PC-3 (cell line): ENCODE data around the gene FBXW5. TPM values are rescaled to one million over a fixed set of nuclear protein-coding genes. Genes with fewer than 3 reads are reported as not detected.

Source experiments
- ATAC-seq: fragments of 200-7000 bp; cut with Tn5 transposase; 2 replicates; pipeline ENCODE4 v1.9.1; 2020; ENCODE audit warnings: mild to moderate bottlenecking, moderate library complexity
- BruUV-seq: library from RNA; stranded (reverse); fragments of 400-500 nt; replicated peaks from 2 replicates; lab custom pipeline; 2021; lab: Mats Ljungman, UMichigan
- CTCF ChIA-PET: fragments of 300-600 bp; sonication (Branson Sonifier 250); formaldehyde crosslinking; loops from one replicate; lab custom pipeline; 2022; ENCODE audit warnings: antibody characterized with exemption; lab: Charles Lee
- POLR2A ChIA-PET: fragments of 300-600 bp; sonication (Branson Sonifier 250); formaldehyde crosslinking; loops from one replicate; lab custom pipeline; 2022; ENCODE audit warnings: antibody characterized with exemption; ENCODE audit not compliant: unreplicated experiment; lab: Charles Lee
- DNase-seq: peaks from one replicate; pipeline ENCODE4 v3.0.0-alpha.2; 2015
- H2AFZ ChIP-seq: fragments of 300-600 bp; sonication (generic); 2 replicates; pipeline ENCODE4 v1.6.0; 2016; ENCODE audit warnings: antibody characterized with exemption, low read length
- H3F3A ChIP-seq: fragments of 300-600 bp; sonication (generic); one replicate; pipeline ENCODE4 v1.6.0; 2017; ENCODE audit warnings: antibody characterized with exemption, low read length, control low read depth, mild to moderate bottlenecking; ENCODE audit not compliant: unreplicated experiment
- H3K27ac ChIP-seq: fragments of 300-600 bp; sonication (generic); 2 replicates; pipeline ENCODE4 v1.5.1; 2016; ENCODE audit warnings: mild to moderate bottlenecking, low read length
- H3K27me3 ChIP-seq: fragments of 300-600 bp; sonication (generic); 2 replicates; pipeline ENCODE4 v1.6.1; 2016; ENCODE audit warnings: low read length, mixed read lengths
- H3K36me3 ChIP-seq: fragments of 300-600 bp; sonication (generic); 2 replicates; pipeline ENCODE4 v1.6.1; 2016; ENCODE audit warnings: low read depth, mixed run types, low read length, mixed read lengths
- H3K4me1 ChIP-seq: fragments of 300-600 bp; sonication (generic); 2 replicates; pipeline ENCODE4 v1.5.1; 2016; ENCODE audit warnings: low read length; ENCODE audit not compliant: insufficient read depth
- H3K4me2 ChIP-seq: fragments of 300-600 bp; sonication (generic); 2 replicates; pipeline ENCODE4 v1.6.0; 2016; ENCODE audit warnings: low read length
- H3K4me3 ChIP-seq: fragments of 300-600 bp; sonication (generic); 2 replicates; pipeline ENCODE4 v1.5.1; 2016; ENCODE audit warnings: mild to moderate bottlenecking, low read length, mixed read lengths
- H3K79me2 ChIP-seq: fragments of 300-600 bp; sonication (generic); 2 replicates; pipeline ENCODE4 v1.6.1; 2017; ENCODE audit warnings: low read length, mixed read lengths
- H3K9ac ChIP-seq: fragments of 300-600 bp; sonication (generic); 2 replicates; pipeline ENCODE4 v1.6.0; 2016; ENCODE audit warnings: mild to moderate bottlenecking, low read length
- H3K9me2 ChIP-seq: fragments of 300-600 bp; sonication (generic); replicated peaks from 2 replicates; pipeline ENCODE4 v1.6.1; 2016; ENCODE audit warnings: mixed run types, low read length, mixed read lengths
- H3K9me3 ChIP-seq: fragments of 300-600 bp; sonication (generic); 2 replicates; pipeline ENCODE4 v1.6.1; 2016; ENCODE audit warnings: low read length, mixed read lengths
- H4K20me1 ChIP-seq: fragments of 300-600 bp; sonication (generic); 2 replicates; pipeline ENCODE4 v1.6.1; 2016; ENCODE audit warnings: low read length, mixed read lengths
- CTCF ChIP-seq: fragments of 300-600 bp; sonication (generic); conservative IDR thresholded peaks from 2 replicates; pipeline ENCODE4 v1.5.1; 2017; ENCODE audit warnings: antibody characterized with exemption, low read depth, mild to moderate bottlenecking, low read length
- EZH2 ChIP-seq: fragments of 300-600 bp; sonication (generic); IDR thresholded peaks from one replicate; pipeline ENCODE4 v1.6.1; 2017; ENCODE audit warnings: antibody characterized with exemption, mild to moderate bottlenecking, low read length; ENCODE audit not compliant: unreplicated experiment
- EZH2phosphoT487 ChIP-seq: fragments of 300-600 bp; sonication (generic); IDR thresholded peaks from 2 replicates; pipeline ENCODE4 v1.6.1; 2018; ENCODE audit warnings: mild to moderate bottlenecking, antibody characterized with exemption, low read length, borderline replicate concordance
- intact Hi-C: fragments of 100-400 bp; cut with micrococcal nuclease; formaldehyde crosslinking; loops from 2 replicates; pipeline ENCODE4 v1.9.0; 2023
- total RNA-seq: library from RNA; depleted of rRNA; stranded (reverse); fragments of >200 nt; gene quantifications from 2 replicates; pipeline ENCODE4 v1.2.3, GENCODE V29; 2014

FBXW5 gene
- total RNA-seq, 1 experiment from 2014 or later: 138 TPM

GRCh38 chr9:136984464-136985026 lies 40.0 kb upstream of the FBXW5 start:
- Histone ChIP-seq H3K27me3 (no peaks in the 10 kb centered on the region), H4K20me1 (no peaks in the 10 kb centered on the region), H3K4me1 (no peaks in the 10 kb centered on the region), H3K9me3 (no peaks in the 10 kb centered on the region), H3K36me3 (no peaks in the 10 kb centered on the region), H3F3A (no peaks in the 10 kb centered on the region), H3K4me2 (no peak overlapping the region), H3K4me3 (no peak overlapping the region), H3K79me2 (no peaks in the 10 kb centered on the region), H2AFZ (no peak overlapping the region), H3K9ac (no peak overlapping the region), H3K9me2 (no peaks in the 10 kb centered on the region), H3K27ac (no peak overlapping the region)
- CTCF ChIA-PET: no interaction called here
- POLR2A ChIA-PET: no interaction called here
- ATAC-seq: no peak
- DNase-seq: no peak
- no peak for TF ChIP-seq CTCF
- no peak for TF ChIP-seq EZH2phosphoT487
- no peak for TF ChIP-seq EZH2
- BruUV-seq: no TSS peak
- intact Hi-C loops: no loop called here

DNA sequence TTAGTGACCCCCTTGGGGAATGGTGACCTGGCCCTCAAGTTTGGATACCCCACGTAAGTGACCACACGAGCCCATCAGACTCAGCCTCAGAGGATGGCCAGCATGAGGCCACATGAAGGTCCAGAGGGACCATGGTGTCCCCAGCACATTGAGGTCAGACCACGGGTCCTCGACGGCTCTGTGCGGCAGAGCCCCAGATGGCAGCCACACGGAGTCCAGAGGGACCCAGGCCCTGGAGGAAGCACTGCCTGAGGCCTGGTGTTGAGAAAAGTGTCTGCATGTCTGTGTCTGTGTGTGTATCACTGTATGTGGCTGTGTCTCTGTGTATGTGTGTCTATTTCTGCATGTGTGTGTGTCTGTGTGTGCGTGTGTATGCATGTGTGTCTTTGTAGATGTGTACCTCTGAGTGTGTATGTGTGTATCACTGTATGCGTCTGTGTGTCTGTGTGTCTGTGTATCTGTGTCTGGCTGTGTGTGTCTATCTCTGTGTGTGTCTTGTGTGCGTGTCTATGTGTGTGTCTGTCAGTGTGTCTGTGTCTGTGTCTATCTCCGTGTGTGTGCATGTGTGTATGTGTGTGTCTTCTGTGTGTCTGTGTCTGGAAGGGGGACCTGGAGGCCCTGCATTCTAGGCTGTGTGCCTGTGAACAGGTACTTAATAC lies 39.2 kb upstream of the FBXW5 start:
- intact Hi-C loops: no loop called here
- Histone ChIP-seq H3K9ac (no peak overlapping the region), H3K4me1 (no peaks in the 10 kb centered on the region), H4K20me1 (no peaks in the 10 kb centered on the region), H3K27me3 (no peaks in the 10 kb centered on the region), H3K9me3 (no peaks in the 10 kb centered on the region), H3K27ac (no peak overlapping the region), H3K9me2 (no peaks in the 10 kb centered on the region), H3F3A (no peaks in the 10 kb centered on the region), H3K4me2 (no peak overlapping the region), H3K79me2 (no peaks in the 10 kb centered on the region), H3K4me3 (no peak overlapping the region), H3K36me3 (no peaks in the 10 kb centered on the region), H2AFZ (no peak overlapping the region)
- CTCF ChIA-PET: no interaction called here
- no peak for ATAC-seq
- TF ChIP-seq EZH2 (no peak), EZH2phosphoT487 (no peak), CTCF (no peak)
- BruUV-seq: no TSS peak
- no peak for DNase-seq
- POLR2A ChIA-PET: no interaction called here

DNA sequence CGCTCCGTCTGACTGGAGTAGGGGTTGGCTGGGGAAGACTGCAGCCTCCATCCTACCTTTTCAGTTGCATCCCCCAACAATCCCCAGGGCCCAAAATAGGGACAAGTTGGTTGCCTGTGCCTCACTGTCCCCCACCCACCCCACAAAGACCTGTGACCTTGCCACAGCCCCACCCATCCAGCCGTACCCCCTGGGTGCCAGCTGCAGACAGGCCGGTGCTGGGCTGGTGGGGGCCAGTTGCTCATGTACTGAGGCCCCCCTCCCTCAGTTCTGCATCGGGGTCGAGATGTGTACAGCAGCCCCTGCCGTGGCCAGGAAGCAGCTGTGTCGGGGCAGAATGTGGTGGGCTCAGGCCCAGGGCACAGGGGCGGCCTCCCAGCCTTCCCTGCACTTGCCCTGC lies 38.6 kb upstream of the FBXW5 start:
- H3K27me3 ChIP-seq: no peaks in the 10 kb centered on the region
- H3K79me2 ChIP-seq: no peaks in the 10 kb centered on the region
- TF ChIP-seq EZH2: no peak
- TF ChIP-seq CTCF: no peak
- no peak for TF ChIP-seq EZH2phosphoT487
- DNase-seq: no peak
- no peaks in the 10 kb centered on the region for H3K4me1 ChIP-seq
- H3F3A ChIP-seq: no peaks in the 10 kb centered on the region
- no peak overlapping the region for H3K4me3 ChIP-seq
- CTCF ChIA-PET: no interaction called here
- no peaks in the 10 kb centered on the region for H3K36me3 ChIP-seq
- BruUV-seq: no TSS peak
- H3K27ac ChIP-seq: no peak overlapping the region
- intact Hi-C loops: no loop called here
- POLR2A ChIA-PET: no interaction called here
- H2AFZ ChIP-seq: no peak overlapping the region
- no peaks in the 10 kb centered on the region for H4K20me1 ChIP-seq
- no peak overlapping the region for H3K4me2 ChIP-seq
- no peaks in the 10 kb centered on the region for H3K9me2 ChIP-seq
- no peak overlapping the region for H3K9ac ChIP-seq
- no peaks in the 10 kb centered on the region for H3K9me3 ChIP-seq
- no peak for ATAC-seq
